Small intestine (tissue), 7 donors: ENCODE measurements around the gene DENND6A. TPM values are rescaled to one million over a fixed set of nuclear protein-coding genes. Genes with fewer than 3 reads are reported as not detected.

Source experiments
- DNase-seq, 2 donors: peaks; one replicate each; pipeline versions ENCODE4 v3.0.0 to v3.0.0-alpha.2; 2013
- FAIRE-seq: peaks from 2 replicates; lab custom pipeline; 2012; peaks lifted over from hg19 to GRCh38; lab: Jason Lieb, UNC
- H3K27ac ChIP-seq, 3 donors: one replicate each; pipeline ENCODE4 v1.5.1; 2013; ENCODE audit warnings: low read length in 2 of 3, mild to moderate bottlenecking in 2 of 3, control low read depth in 1 of 3, inconsistent platforms in 1 of 3, low read depth in 1 of 3, moderate library complexity in 1 of 3
- H3K27me3 ChIP-seq, 3 donors: one replicate each; pipeline ENCODE4 v1.6.1; 2013; ENCODE audit warnings: low read length in 3 of 3, inconsistent platforms in 1 of 3; ENCODE audit not compliant: control insufficient read depth in 3 of 3, insufficient read depth in 3 of 3
- H3K36me3 ChIP-seq, 3 donors: one replicate each; pipeline ENCODE4 v1.6.1; 2013; ENCODE audit warnings: low read length in 3 of 3, inconsistent platforms in 1 of 3, low read depth in 1 of 3, mild to moderate bottlenecking in 1 of 3, moderate library complexity in 1 of 3; ENCODE audit not compliant: control insufficient read depth in 3 of 3, insufficient read depth in 2 of 3
- H3K4me1 ChIP-seq, 3 donors: one replicate each; pipeline ENCODE4 v1.6.1; 2013; ENCODE audit warnings: low read length in 2 of 3, inconsistent platforms in 1 of 3, low read depth in 1 of 3, mild to moderate bottlenecking in 1 of 3, moderate library complexity in 1 of 3; ENCODE audit not compliant: control insufficient read depth in 3 of 3, insufficient read depth in 2 of 3
- H3K4me3 ChIP-seq, 3 donors: one replicate each; pipeline ENCODE4 v1.5.1; 2013; ENCODE audit warnings: low read length in 3 of 3, control low read depth in 1 of 3, inconsistent platforms in 1 of 3, low read depth in 1 of 3, mild to moderate bottlenecking in 1 of 3, moderate library complexity in 1 of 3
- H3K9me3 ChIP-seq, 2 donors: one replicate each; pipeline ENCODE4 v1.6.1; 2013; ENCODE audit warnings: low read depth in 1 of 2, low read length in 1 of 2; ENCODE audit not compliant: control insufficient read depth in 2 of 2, insufficient read depth in 1 of 2
- WGBS, 3 donors: extraction: QIAGEN DNeasy Blood & Tissue Kit; methylation state at CpG; one replicate each; pipeline ENCODE4 v1.1.7; 2013; 5-methylcytosine and 5-hydroxymethylcytosine counted together
- polyA plus RNA-seq, 4 donors: library from polyadenylated mRNA; stranded (reverse) in 3 of 4; unstranded in 1 of 4; fragments of 200-250 nt in 3 of 4; fragments of 120-200 nt in 1 of 4; gene quantifications; one replicate each; pipeline versions ENCODE4 v1.2.1 to v1.2.3, GENCODE V29; 2013
- donor health status: healthy with polysubstance abuse.
- donor health status: control.
- donor health status: control.
- donor health status: Bipolar disorder and iron deficiency.
- donor health status: healthy.

DENND6A gene
- polyA plus RNA-seq, 4 donors = 6.9 to 17.6 (median 7.8) TPM

DNA sequence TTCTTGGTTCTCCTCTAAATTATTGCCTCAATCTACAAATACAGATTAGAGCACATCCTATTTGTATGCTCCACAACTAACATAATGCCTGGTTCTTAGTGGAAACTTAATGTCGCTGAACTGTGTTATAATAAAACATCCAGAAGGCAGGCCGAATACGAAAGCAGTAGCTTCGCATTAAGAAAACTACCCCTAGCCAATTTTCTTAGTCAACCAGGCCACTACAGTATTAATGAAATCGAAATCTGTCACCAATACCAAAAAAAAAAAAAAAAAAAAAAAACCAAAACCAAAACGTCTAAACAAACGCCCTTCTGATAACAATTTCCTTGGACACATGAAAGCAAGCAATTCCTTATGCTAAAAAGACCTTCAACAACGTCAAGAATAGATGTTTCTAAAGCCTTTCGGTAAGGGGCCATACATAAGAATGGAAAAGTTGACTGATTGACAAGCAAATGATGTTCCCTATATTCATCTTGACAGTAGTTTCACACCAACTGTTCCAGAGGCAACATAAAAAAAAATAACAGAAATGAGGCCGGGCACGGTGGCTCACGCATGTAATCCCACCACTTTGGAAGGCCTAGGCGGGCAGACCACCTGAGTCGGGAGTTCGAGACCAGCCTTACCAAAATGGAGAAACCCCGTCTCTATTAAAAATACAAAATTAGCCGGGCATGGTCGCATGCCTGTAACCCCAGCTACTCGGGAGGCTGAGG, 1.3 kb downstream of the DENND6A start:
- Histone ChIP-seq H3K36me3 (no peaks in the 10 kb centered on the region), H3K27ac (peak overlapping the region; percentile 91 to 99 (median 97)), H3K9me3 (no peaks in the 10 kb centered on the region), H3K4me1 (peaks cover 0 to 9% (median 0%) of the 10 kb centered on the region in 3 donors), H3K27me3 (no peaks in the 10 kb centered on the region), H3K4me3 (peak overlapping the region; percentile 80 to 93 (median 89))
- no peak for FAIRE-seq
- WGBS, 3 donors = 8 to 10% (median 9%) methylated on average over 19 of the region's 19 CpGs
- peak; percentile 18 to 25 for DNase-seq

DNA sequence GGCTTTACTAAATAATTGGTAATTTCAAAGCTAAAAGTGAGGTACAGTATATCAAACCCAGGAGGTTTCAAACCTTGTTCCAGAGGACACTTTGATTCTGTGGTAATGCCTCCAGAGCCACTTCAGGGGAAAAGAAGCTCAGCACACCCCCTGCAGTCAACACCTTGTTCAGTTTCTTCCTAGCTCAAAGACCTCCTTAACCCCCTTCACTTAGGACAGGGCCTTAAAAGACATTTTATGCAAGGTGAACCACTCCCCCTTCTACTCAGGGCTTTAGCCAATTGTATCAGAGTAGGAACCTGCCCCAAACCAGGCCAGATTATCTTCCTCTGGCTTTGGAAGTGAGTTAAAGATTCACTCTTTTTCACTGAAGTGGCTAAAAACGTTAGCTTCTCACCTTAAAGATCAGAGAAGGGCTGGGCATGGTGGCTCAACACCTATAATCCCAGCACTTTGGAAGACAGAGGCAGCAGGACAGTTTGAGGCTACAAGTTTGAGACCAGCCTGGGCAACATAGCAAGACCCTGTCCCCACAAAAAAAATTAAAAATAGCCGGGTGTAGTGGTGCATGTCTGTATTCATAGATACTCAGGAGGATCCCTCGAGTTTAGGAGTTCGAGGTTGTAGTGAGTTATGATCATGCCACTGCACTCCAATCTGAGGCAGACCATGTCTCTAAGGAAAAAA, 3.4 kb downstream of the DENND6A start:
- H3K4me3 ChIP-seq = no peak overlapping the region
- H3K27me3 ChIP-seq = no peaks in the 10 kb centered on the region
- FAIRE-seq (no peak), DNase-seq (no peak)
- peaks cover 0 to 9% (median 0%) of the 10 kb centered on the region in 3 donors for H3K4me1 ChIP-seq
- H3K9me3 ChIP-seq = no peaks in the 10 kb centered on the region
- WGBS, 3 donors = 73 to 75% (median 74%) methylated on average over 4 of the region's 4 CpGs
- no peak overlapping the region for H3K27ac ChIP-seq
- H3K36me3 ChIP-seq = peaks cover 0 to 5% (median 0%) of the 10 kb centered on the region in 3 donors

DNA sequence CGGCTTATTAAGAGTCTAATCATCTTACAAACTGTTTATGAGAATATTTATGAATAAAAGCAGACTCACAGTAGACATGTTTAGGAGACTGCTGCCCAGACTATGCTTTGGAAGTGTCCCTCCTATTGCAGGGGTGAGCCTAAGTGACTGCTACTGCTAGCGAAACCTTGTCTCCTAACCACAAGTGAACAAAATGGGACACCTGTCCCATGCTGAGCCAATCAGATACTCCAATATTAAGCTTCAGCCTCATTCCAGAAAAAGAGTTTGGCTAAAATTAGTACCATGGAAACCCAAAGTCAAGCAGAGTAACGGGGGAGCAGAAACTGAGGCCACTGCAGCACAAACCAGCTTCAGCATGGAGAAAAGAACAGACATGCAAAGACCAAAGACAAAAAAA, 4.6 kb downstream of the DENND6A start:
- FAIRE-seq (no peak), DNase-seq (no peak)
- peak overlapping the region in 1 of 3 donors; percentile 17 for H3K27ac ChIP-seq
- H3K9me3 ChIP-seq = no peaks in the 10 kb centered on the region
- H3K36me3 ChIP-seq = peaks cover 0 to 9% (median 2%) of the 10 kb centered on the region in 3 donors
- peaks cover 0 to 9% (median 0%) of the 10 kb centered on the region in 3 donors for H3K4me1 ChIP-seq
- no peak overlapping the region for H3K4me3 ChIP-seq
- WGBS, 3 donors = 76 to 97% (median 86%) methylated on average over 3 of the region's 3 CpGs
- no peaks in the 10 kb centered on the region for H3K27me3 ChIP-seq

DNA sequence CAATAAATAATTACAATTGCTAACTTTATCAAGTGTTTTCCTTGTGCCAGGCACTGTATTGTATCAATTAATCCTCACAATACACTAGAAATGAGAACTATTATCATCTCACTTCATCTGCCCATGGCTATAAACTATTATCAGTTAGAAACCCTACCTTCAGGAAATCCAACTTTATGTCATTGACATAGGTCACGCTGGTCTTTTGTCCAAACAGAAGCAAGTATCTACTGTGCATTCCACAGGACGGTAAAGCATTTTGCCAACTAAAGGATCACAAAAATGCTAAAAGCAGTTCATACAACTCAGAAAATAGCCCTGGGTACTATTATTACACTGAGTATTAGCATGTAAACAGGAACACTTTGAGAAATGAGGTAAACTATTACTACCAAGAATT, 9.6 kb downstream of the DENND6A start:
- FAIRE-seq = no peak
- Histone ChIP-seq H3K9me3 (no peaks in the 10 kb centered on the region), H3K4me1 (peaks cover 0 to under 1% (median 0%) of the 10 kb centered on the region in 3 donors), H3K36me3 (peaks cover 4 to 13% (median 4%) of the 10 kb centered on the region in 3 donors), H3K27me3 (no peaks in the 10 kb centered on the region), H3K27ac (no peak overlapping the region), H3K4me3 (no peak overlapping the region)
- WGBS, 3 donors = 71 to 86% (median 82%) methylated on average over 2 of the region's 2 CpGs
- DNase-seq = no peak

DNA sequence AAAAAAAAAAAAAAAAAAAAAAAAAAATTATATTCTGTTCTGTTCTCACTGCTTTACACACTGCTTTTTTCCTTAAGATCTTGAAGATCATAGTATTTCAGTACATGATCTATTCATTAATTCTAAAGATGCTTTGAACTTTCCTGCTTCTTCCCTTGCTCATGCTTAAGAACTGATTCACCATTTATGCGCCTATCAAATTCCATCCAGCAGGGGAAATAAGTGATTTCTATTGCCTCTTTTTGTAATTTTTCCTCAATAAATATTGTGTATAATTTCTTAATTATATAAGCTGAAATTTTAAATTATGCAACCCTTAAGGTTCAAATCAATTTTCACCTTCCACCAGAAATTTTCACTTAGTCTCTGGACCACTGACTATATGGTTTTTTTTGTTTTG, 10.6 kb downstream of the DENND6A start:
- no peaks in the 10 kb centered on the region for H3K9me3 ChIP-seq
- H3K4me1 ChIP-seq = no peaks in the 10 kb centered on the region
- FAIRE-seq (no peak), DNase-seq (no peak)
- H3K27ac ChIP-seq = no peak overlapping the region
- H3K36me3 ChIP-seq = peaks cover 4 to 15% (median 4%) of the 10 kb centered on the region in 3 donors
- H3K4me3 ChIP-seq = no peak overlapping the region
- no peaks in the 10 kb centered on the region for H3K27me3 ChIP-seq
- 0 to 83% (median 42%) methylated on average over 1 of the region's 1 CpG for WGBS, 3 donors

DNA sequence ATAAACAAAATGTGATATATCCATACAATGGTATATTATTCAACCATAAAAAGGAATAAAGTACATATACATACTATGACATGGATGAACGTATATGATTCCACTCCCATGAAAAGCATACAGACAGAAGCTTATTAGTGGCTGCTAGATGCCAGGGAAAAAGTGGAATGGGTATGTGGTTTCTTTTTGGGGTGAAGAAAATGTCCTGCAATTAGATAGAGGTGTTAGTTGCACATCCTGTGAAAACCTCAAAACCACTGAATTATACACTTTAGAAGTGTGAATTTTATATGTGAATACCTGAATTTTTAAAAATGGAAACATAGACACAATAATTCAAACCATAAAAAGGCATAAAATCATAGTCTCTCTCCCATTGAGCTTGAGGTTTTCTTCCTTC, 11.2 kb downstream of the DENND6A start:
- H3K27ac ChIP-seq = no peak overlapping the region
- H3K27me3 ChIP-seq = no peaks in the 10 kb centered on the region
- DNase-seq (no peak), FAIRE-seq (no peak)
- no peaks in the 10 kb centered on the region for H3K4me1 ChIP-seq
- H3K9me3 ChIP-seq = no peaks in the 10 kb centered on the region
- 78 to 97% (median 83%) methylated on average over 1 of the region's 1 CpG for WGBS, 3 donors
- no peak overlapping the region for H3K4me3 ChIP-seq
- H3K36me3 ChIP-seq = peaks cover 4 to 15% (median 4%) of the 10 kb centered on the region in 3 donors

DNA sequence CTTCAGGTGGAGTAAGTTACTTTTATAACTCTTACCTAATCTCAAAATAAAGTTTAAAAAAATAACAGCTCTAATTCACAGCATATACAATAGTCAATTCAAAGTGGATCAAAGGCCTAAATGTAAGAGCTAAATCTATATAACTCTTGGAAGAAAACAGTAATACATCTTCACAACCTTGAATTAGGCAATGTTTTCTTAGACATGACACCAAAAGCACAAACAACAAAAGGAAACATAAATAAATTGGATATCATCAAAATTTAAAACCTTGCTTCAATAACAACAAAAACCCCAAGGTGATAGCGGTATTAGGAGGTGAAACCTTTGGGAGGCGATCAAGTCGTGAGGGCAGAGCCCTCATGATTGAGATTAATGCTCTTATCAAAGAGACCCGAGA, 12.8 kb downstream of the DENND6A start:
- WGBS, 3 donors = 95 to 97% (median 97%) methylated on average over 4 of the region's 4 CpGs
- no peaks in the 10 kb centered on the region for H3K27me3 ChIP-seq
- peaks cover 4 to 18% (median 4%) of the 10 kb centered on the region in 3 donors for H3K36me3 ChIP-seq
- H3K9me3 ChIP-seq = no peaks in the 10 kb centered on the region
- FAIRE-seq (no peak), DNase-seq (no peak)
- no peak overlapping the region for H3K4me3 ChIP-seq
- no peaks in the 10 kb centered on the region for H3K4me1 ChIP-seq
- no peak overlapping the region for H3K27ac ChIP-seq

DNA sequence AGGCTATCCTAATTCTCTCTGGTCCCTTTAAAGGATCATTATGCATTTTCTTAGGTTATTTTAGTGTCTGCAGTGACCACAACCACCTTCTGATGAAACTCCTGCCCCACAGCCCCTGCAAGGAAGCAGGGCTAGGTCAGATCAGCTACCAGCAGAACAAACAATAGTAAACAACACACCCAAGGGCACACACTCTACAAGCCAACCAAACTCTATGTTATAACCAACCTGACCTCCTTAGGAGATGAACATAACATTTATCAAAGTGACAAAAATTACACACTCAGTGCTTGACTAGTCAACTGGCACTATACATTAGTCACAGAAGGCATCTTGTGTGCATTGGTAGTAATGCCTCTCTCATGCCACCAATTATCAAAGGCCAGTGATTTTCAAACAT, 17.3 kb downstream of the DENND6A start:
- Histone ChIP-seq H3K27ac (peak overlapping the region in 1 of 3 donors; percentile 50), H3K27me3 (no peaks in the 10 kb centered on the region), H3K9me3 (no peaks in the 10 kb centered on the region), H3K4me1 (no peaks in the 10 kb centered on the region), H3K4me3 (no peak overlapping the region), H3K36me3 (peaks cover 2 to 15% (median 4%) of the 10 kb centered on the region in 3 donors)
- FAIRE-seq (no peak), DNase-seq (no peak)
